IMR-90 (cell line): ENCODE measurements around the gene VWA7. TPM values are rescaled to one million over a fixed set of nuclear protein-coding genes. Genes with fewer than 3 reads are reported as not detected.

Experiments
- ATAC-seq: fragments of 200-7000 bp; cut with Tn5 transposase; 2 replicates; pipeline ENCODE4 v1.9.1; 2020; ENCODE audit warnings: low read depth, mild to moderate bottlenecking, moderate library complexity
- BruUV-seq: library from RNA; stranded (reverse); fragments of 400-500 nt; replicated peaks from 2 replicates; lab custom pipeline; 2021; lab: Mats Ljungman, UMichigan
- CTCF ChIA-PET: fragments of 300-600 bp; formaldehyde crosslinking; extraction: SDS; loops from one replicate; lab custom pipeline; 2021; ENCODE audit warnings: antibody characterized with exemption; lab: Yijun Ruan, JAX
- POLR2A ChIA-PET: fragments of 300-600 bp; sonication (Branson Sonifier 250); formaldehyde crosslinking; loops from one replicate; lab custom pipeline; 2022; ENCODE audit warnings: antibody characterized with exemption; ENCODE audit not compliant: unreplicated experiment; lab: Charles Lee
- DNase-seq: peaks from one replicate; pipeline ENCODE4 v3.0.0; 2013
- H2AFZ ChIP-seq: replicated peaks from 2 replicates; pipeline ENCODE3; 2013; ENCODE audit warnings: low read length, mild to moderate bottlenecking; ENCODE audit not compliant: poor library complexity
- H2AK5ac ChIP-seq: 2 replicates; pipeline ENCODE4 v1.6.1; 2013; ENCODE audit warnings: low read depth, low read length, inconsistent platforms
- H2AK9ac ChIP-seq: replicated peaks from 2 replicates; pipeline ENCODE3; 2013; ENCODE audit warnings: mild to moderate bottlenecking, low read depth, low read length, moderate library complexity; ENCODE audit not compliant: poor library complexity
- H2BK120ac ChIP-seq: 2 replicates; pipeline ENCODE4 v1.6.1; 2013; ENCODE audit warnings: low read depth, low read length, inconsistent platforms
- H2BK15ac ChIP-seq: 3 replicates; pipeline ENCODE4 v1.6.1; 2013; ENCODE audit warnings: low read depth, low read length, inconsistent platforms
- H2BK20ac ChIP-seq: 2 replicates; pipeline ENCODE4 v1.6.1; 2013; ENCODE audit warnings: low read depth, mild to moderate bottlenecking, inconsistent platforms, low read length, moderate library complexity
- H2BK5ac ChIP-seq: 2 replicates; pipeline ENCODE4 v1.6.1; 2013; ENCODE audit warnings: mild to moderate bottlenecking, low read depth, low read length, inconsistent platforms; ENCODE audit not compliant: poor library complexity, severe bottlenecking
- H3K14ac ChIP-seq: replicated peaks from 2 replicates; pipeline ENCODE4 v1.6.1; 2013; ENCODE audit warnings: low read depth, low read length, inconsistent platforms
- H3K18ac ChIP-seq: 2 replicates; pipeline ENCODE4 v1.6.1; 2013; ENCODE audit warnings: low read depth, low read length, control low read depth
- H3K23ac ChIP-seq: 2 replicates; pipeline ENCODE4 v1.6.1; 2013; ENCODE audit warnings: low read depth, low read length, inconsistent platforms
- H3K27ac ChIP-seq: 2 replicates; pipeline ENCODE4 v1.5.1; 2013; ENCODE audit warnings: mild to moderate bottlenecking, control low read depth, low read length; ENCODE audit not compliant: insufficient read depth
- H3K27me3 ChIP-seq: 2 replicates; pipeline ENCODE4 v1.6.1; 2013; ENCODE audit warnings: low read length; ENCODE audit not compliant: control insufficient read depth, insufficient read depth
- H3K36me3 ChIP-seq: 2 replicates; pipeline ENCODE4 v1.6.1; 2013; ENCODE audit warnings: low read length, mixed read lengths; ENCODE audit not compliant: control insufficient read depth, insufficient read depth
- H3K4ac ChIP-seq: 2 replicates; pipeline ENCODE4 v1.6.1; 2013; ENCODE audit warnings: low read depth, low read length, inconsistent platforms
- H3K4me1 ChIP-seq: 2 replicates; pipeline ENCODE4 v1.6.1; 2013; ENCODE audit warnings: low read length, mixed read lengths; ENCODE audit not compliant: control insufficient read depth, insufficient read depth
- H3K4me2 ChIP-seq: 2 replicates; pipeline ENCODE4 v1.6.1; 2013; ENCODE audit warnings: low read depth, mild to moderate bottlenecking, control low read depth, low read length, moderate library complexity
- H3K4me3 ChIP-seq: 2 replicates; pipeline ENCODE4 v1.5.1; 2013; ENCODE audit warnings: low read depth, mild to moderate bottlenecking, control low read depth, low read length, moderate library complexity; ENCODE audit not compliant: insufficient read depth
- H3K56ac ChIP-seq: 2 replicates; pipeline ENCODE4 v1.6.1; 2013; ENCODE audit warnings: low read length, inconsistent platforms; ENCODE audit not compliant: insufficient read depth; ENCODE audit errors: extremely low read depth
- H3K79me1 ChIP-seq, 2 experiments: 2 replicates each; pipeline ENCODE4 v1.6.1; 2013; ENCODE audit warnings: low read length in 2 of 2, inconsistent platforms in 1 of 2, low read depth in 1 of 2
- H3K9ac ChIP-seq: 2 replicates; pipeline ENCODE4 v1.6.1; 2013; ENCODE audit warnings: low read depth, low read length, control low read depth
- H3K9me1 ChIP-seq: 2 replicates; pipeline ENCODE4 v1.6.1; 2013; ENCODE audit warnings: low read length, inconsistent platforms; ENCODE audit not compliant: insufficient read depth
- H3K9me3 ChIP-seq: 2 replicates; pipeline ENCODE4 v1.6.1; 2013; ENCODE audit warnings: low read length; ENCODE audit not compliant: control insufficient read depth, insufficient read depth
- H4K20me1 ChIP-seq: 2 replicates; pipeline ENCODE4 v1.6.1; 2013; ENCODE audit warnings: low read length, inconsistent platforms; ENCODE audit not compliant: insufficient read depth
- H4K5ac ChIP-seq: 2 replicates; pipeline ENCODE4 v1.6.1; 2013; ENCODE audit warnings: mild to moderate bottlenecking, low read depth, low read length, control low read depth
- H4K8ac ChIP-seq, 2 experiments: 2 replicates each; pipeline ENCODE4 v1.6.1; 2013; ENCODE audit warnings: low read depth in 2 of 2, low read length in 2 of 2, control low read depth in 1 of 2, inconsistent platforms in 1 of 2
- H4K91ac ChIP-seq: 2 replicates; pipeline ENCODE4 v1.6.1; 2013; ENCODE audit warnings: low read depth, low read length, inconsistent platforms; ENCODE audit not compliant: insufficient read depth
- CEBPB ChIP-seq: IDR thresholded peaks from 2 replicates; pipeline ENCODE4 v1.6.1; 2012; ENCODE audit warnings: low read depth, low read length, improper control_type of control experiment
- CHD1 ChIP-seq: IDR thresholded peaks from 2 replicates; pipeline ENCODE4 v1.6.1; 2012; ENCODE audit warnings: low read depth, low read length, improper control_type of control experiment
- FOS ChIP-seq: fragments of 150-350 bp; IDR thresholded peaks from 2 replicates; pipeline ENCODE4 v1.6.1; 2016; ENCODE audit warnings: low read depth, low read length
- MAFK ChIP-seq: IDR thresholded peaks from 2 replicates; pipeline ENCODE4 v1.6.1; 2012; ENCODE audit warnings: low read depth, low read length, improper control_type of control experiment
- MXI1 ChIP-seq: IDR thresholded peaks from 2 replicates; pipeline ENCODE4 v1.6.1; 2012; ENCODE audit warnings: low read depth, mild to moderate bottlenecking, low read length, moderate library complexity, borderline replicate concordance
- NFE2L2 ChIP-seq: fragments of 150-350 bp; IDR thresholded peaks from 2 replicates; pipeline ENCODE4 v1.6.1; 2016; ENCODE audit warnings: low read depth, mild to moderate bottlenecking, low read length
- POLR2A ChIP-seq: IDR thresholded peaks from 2 replicates; pipeline ENCODE4 v1.6.1; 2012; ENCODE audit warnings: mild to moderate bottlenecking, low read depth, low read length
- RAD21 ChIP-seq: IDR thresholded peaks from 2 replicates; pipeline ENCODE4 v1.6.1; 2012; ENCODE audit warnings: low read length, improper control_type of control experiment
- RCOR1 ChIP-seq: IDR thresholded peaks from 2 replicates; pipeline ENCODE4 v1.6.1; 2012; ENCODE audit warnings: mild to moderate bottlenecking, low read length, improper control_type of control experiment; ENCODE audit not compliant: insufficient replicate concordance
- RFX5 ChIP-seq: IDR thresholded peaks from 2 replicates; pipeline ENCODE4 v1.8.0; 2012; ENCODE audit warnings: low read depth, mild to moderate bottlenecking, low read length, moderate library complexity
- SMC3 ChIP-seq: fragments of 150-350 bp; IDR thresholded peaks from 2 replicates; pipeline ENCODE4 v1.6.1; 2016; ENCODE audit warnings: low read depth, mild to moderate bottlenecking, antibody characterized with exemption, low read length, moderate library complexity
- WGBS, 2 experiments: methylation state at CpG; one replicate each; pipeline versions ENCODE4 v1.1.5 to v1.1.7; 2013; ENCODE audit warnings: missing lambda C conversion rate in 2 of 2; ENCODE audit not compliant: insufficient read length in 1 of 2; ENCODE audit errors: extremely low coverage in 2 of 2; 5-methylcytosine and 5-hydroxymethylcytosine counted together
- dilution Hi-C: fragments of 300-500 bp; cut with HindIII; formaldehyde crosslinking; loops from one replicate; pipeline ENCODE4 v1.14.3; 2018; ENCODE audit warnings: low sequenced_read_pairs; ENCODE audit not compliant: unreplicated experiment
- in situ Hi-C: fragments of 300-500 bp; cut with MboI; formaldehyde crosslinking; loops from 3 replicates; pipeline ENCODE4 v1.14.3; 2019; ENCODE audit warnings: low sequenced_read_pairs, inconsistent platforms, mixed read lengths
- intact Hi-C: fragments of 100-400 bp; cut with micrococcal nuclease; formaldehyde crosslinking; loops from 2 replicates; pipeline ENCODE4 v1.10.0; 2022
- polyA plus RNA-seq, 3 experiments: library from polyadenylated mRNA; depleted of rRNA; stranded (reverse); fragments of >200 nt; gene quantifications; 2 replicates each; pipeline ENCODE4 v1.2.3, GENCODE V29; 2012; ENCODE audit warnings: low replicate concordance in 1 of 3
- total RNA-seq: library from RNA; depleted of rRNA; stranded (reverse); fragments of >200 nt; gene quantifications from 2 replicates; pipeline ENCODE4 v1.2.3, GENCODE V29; 2012
- TF ChIP-seq, protein P1 (sequence below): fragments of 150-350 bp; IDR thresholded peaks from 2 replicates; pipeline ENCODE4 v1.6.1; 2016; ENCODE audit warnings: low read depth, mild to moderate bottlenecking, low read length, moderate library complexity, borderline replicate concordance
- TF ChIP-seq, protein P2 (sequence below): fragments of 150-350 bp; IDR thresholded peaks from 2 replicates; pipeline ENCODE4 v1.6.1; 2017; ENCODE audit warnings: mild to moderate bottlenecking, antibody characterized with exemption, low read length, low read depth

Gene VWA7
- total and polyA plus RNA-seq, 2 of the 4 experiments (the other 2 are of a cell fraction): under 0.01 to 1.4 TPM

DNA sequence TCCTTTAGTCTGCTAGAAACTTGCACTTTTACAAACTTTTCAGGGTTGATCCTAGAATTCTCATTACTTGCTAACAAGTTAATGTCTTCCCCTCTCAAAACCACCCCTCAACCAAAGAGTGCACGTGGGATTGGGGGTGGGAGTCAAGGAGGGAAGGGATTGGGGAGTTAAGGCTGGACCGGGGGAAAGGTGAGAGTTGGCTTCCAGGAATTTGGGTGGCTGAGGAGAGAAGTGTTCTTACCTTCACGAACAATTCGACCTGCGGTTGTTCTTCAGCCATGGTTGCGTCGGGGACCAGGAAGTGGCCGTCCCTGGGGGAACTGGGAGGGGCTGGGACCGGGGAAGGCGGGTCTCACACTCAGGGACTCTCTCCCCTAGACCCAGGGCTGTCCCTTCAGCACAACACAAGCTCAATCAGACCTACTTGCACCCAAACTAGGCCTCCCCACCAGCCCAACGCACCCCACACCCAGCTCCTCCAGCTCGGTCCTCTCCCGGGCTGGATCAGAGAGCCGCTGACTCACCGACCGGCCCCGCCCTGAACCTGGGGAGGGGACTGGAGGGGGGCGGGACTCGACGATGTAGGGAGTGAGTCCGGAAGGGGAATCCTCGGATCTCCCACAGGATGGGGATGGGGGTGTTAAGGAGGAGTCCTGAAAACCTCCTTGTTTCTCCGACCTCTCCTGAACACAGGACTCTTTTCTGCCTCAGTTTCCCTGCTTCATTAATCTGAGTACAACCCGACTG lies 40.9 kb downstream of the VWA7 start, which contains the start of gene CLIC1 (continued):
- TF ChIP-seq RFX5: no peak
- TF ChIP-seq MAFK: no peak

DNA sequence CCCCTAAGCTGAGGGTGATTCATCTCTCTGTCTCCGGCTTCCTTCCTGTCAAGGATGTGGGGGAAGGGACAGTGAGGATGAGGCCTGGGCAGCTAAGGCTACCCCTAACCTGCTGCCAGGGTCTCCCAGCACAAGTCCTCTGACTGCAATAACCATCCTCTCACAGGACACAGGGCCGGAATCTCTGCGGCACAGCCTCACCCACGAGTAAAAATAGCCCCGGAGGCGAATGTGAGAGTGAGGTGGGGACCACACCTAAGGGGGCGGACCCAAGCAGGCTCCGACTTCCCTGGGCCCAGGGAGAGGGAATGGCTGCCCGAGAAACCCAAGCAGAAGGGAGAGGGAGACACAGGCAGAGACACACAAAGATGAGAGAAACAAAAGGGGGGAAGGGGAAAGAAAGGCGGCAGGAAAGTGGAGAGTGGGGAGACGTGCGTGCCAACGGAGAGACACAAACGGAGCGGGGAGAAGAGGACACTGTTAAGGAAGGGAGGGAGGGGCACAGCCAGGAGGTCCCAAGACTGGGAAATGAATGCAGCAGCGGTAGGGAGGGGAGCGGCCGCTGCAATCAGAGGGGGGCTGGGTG lies 42.2 kb downstream of the VWA7 start:
- Histone ChIP-seq H3K79me1 (peaks cover 9 to 69% of the 10 kb centered on the region in 2 experiments; a peak in 3 of 4 replicates), H3K27ac (peak overlapping the region; percentile 94), H2AK9ac (peak overlapping the region; percentile 100), H2BK20ac (peak overlapping the region; percentile 22; the same call in 1 of the 2 replicates), H3K9me3 (no peaks in the 10 kb centered on the region), H3K4ac (peak overlapping the region; percentile 98), H4K20me1 (peaks cover 32% of the 10 kb centered on the region), H3K27me3 (no peaks in the 10 kb centered on the region), H3K36me3 (peaks cover 30% of the 10 kb centered on the region), H2BK5ac (peak overlapping the region; percentile 99), H2BK15ac (peak overlapping the region; percentile 66; the same call in 2 of the 3 replicates), H3K4me3 (peak overlapping the region; percentile 81), H3K23ac (peak overlapping the region; percentile 99), H3K56ac (peak overlapping the region; percentile 99), H4K8ac (peak overlapping the region; percentile 74 to 93), H3K9ac (peak overlapping the region; percentile 98), H3K4me2 (peak overlapping the region; percentile 96), H2BK120ac (peak overlapping the region; percentile 81), H3K14ac (peak overlapping the region; percentile 98), H4K91ac (peak overlapping the region; percentile 99), H2AFZ (peak overlapping the region; percentile 77), H3K9me1 (peaks cover 14% of the 10 kb centered on the region), H3K18ac (peak overlapping the region; percentile 75), H3K4me1 (peaks cover 18% of the 10 kb centered on the region), H4K5ac (peak overlapping the region; percentile 86), H2AK5ac (peak overlapping the region; percentile 98)
- ATAC-seq (peak; percentile 13), DNase-seq (peak; percentile 59)
- dilution Hi-C loops (no loop called here), in situ Hi-C loops (no loop called here), intact Hi-C loops (no loop called here)
- ChIA-PET POLR2A (interaction anchor here (0.6 kb wide), 1 partner anchor 166 kb away, joined by 7 read pairs; no protein-coding TSS in a partner anchor), CTCF (no interaction called here)
- 0% methylated on average over 5 of the region's 18 CpGs; no CpG with 5 or more reads in 1 of the 2 experiments for WGBS, 2 experiments
- BruUV-seq: no TSS peak
- TF ChIP-seq POLR2A (peak; percentile 37), MAFK (no peak), RAD21 (no peak), FOS (0 out of 2 replicates have a peak, but pooled peaks have one; percentile 23), CEBPB (no peak), CHD1 (no peak), RFX5 (no peak), SMC3 (no peak), NFE2L2 (no peak), MXI1 (no peak; the same call in 1 of the 2 replicates), RCOR1 (no peak)
- TF ChIP-seq, protein P1, sequence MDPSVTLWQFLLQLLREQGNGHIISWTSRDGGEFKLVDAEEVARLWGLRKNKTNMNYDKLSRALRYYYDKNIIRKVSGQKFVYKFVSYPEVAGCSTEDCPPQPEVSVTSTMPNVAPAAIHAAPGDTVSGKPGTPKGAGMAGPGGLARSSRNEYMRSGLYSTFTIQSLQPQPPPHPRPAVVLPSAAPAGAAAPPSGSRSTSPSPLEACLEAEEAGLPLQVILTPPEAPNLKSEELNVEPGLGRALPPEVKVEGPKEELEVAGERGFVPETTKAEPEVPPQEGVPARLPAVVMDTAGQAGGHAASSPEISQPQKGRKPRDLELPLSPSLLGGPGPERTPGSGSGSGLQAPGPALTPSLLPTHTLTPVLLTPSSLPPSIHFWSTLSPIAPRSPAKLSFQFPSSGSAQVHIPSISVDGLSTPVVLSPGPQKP: no peak
- TF ChIP-seq, protein P2, sequence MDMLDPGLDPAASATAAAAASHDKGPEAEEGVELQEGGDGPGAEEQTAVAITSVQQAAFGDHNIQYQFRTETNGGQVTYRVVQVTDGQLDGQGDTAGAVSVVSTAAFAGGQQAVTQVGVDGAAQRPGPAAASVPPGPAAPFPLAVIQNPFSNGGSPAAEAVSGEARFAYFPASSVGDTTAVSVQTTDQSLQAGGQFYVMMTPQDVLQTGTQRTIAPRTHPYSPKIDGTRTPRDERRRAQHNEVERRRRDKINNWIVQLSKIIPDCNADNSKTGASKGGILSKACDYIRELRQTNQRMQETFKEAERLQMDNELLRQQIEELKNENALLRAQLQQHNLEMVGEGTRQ: no peak
